ENCODE results near the gene INHBA.

The INHBA gene

DNA sequence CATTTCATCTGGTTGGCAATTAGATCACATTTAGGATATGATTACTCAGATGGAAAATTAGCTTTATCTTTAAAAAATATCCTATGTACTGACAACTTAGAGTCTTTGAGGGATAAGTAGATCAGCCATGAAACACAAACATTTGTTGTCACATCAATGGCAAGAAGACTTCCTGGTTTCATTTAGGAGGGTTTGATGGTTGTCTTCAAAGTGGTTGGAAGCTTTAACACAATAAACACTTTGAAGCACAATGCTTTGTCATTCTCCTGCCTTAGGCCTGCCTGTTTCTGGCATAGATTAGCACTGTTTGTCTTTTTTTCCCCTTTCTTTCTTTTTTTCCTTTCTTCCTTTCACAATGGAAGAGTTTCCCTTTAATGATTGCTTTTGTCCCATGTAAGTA lies 20.5 kb downstream of the INHBA start:
- Histone ChIP-seq H3K27ac (no peak overlapping the region), H3K4me3 (ENCODE audit: low read depth, low read length) (no peak overlapping the region), H3K27me3 (ENCODE audit: insufficient read depth, low read depth, severe bottlenecking) (peaks cover 40% of the 10 kb centered on the region), H3K36me3 (no peaks in the 10 kb centered on the region), H3K9me3 (ENCODE audit: severe bottlenecking) (no peaks in the 10 kb centered on the region)
- no peak for DNase-seq
- TF ChIP-seq, protein P1, sequence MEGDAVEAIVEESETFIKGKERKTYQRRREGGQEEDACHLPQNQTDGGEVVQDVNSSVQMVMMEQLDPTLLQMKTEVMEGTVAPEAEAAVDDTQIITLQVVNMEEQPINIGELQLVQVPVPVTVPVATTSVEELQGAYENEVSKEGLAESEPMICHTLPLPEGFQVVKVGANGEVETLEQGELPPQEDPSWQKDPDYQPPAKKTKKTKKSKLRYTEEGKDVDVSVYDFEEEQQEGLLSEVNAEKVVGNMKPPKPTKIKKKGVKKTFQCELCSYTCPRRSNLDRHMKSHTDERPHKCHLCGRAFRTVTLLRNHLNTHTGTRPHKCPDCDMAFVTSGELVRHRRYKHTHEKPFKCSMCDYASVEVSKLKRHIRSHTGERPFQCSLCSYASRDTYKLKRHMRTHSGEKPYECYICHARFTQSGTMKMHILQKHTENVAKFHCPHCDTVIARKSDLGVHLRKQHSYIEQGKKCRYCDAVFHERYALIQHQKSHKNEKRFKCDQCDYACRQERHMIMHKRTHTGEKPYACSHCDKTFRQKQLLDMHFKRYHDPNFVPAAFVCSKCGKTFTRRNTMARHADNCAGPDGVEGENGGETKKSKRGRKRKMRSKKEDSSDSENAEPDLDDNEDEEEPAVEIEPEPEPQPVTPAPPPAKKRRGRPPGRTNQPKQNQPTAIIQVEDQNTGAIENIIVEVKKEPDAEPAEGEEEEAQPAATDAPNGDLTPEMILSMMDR (IDR thresholded peaks at IDR 0.05; ENCODE audit: low read depth, low read length), result no peak

DNA sequence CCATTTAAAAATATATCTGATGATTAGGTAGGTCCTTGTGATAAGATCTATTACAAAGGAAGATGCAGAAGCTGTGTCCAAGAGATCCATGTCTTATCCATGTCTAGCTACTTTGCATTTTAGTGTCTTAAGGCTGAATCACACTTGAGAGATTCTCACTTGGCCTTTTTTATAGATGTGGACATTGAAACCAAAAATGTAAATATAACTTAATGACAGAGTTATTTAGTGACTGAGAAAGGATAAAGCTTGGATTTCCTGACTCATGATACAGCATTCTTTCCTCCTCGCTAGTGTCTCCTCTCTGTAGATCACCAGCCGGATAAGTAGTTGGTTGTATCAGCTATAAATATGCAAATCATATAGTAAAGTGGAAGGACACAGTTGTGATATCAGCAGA lies 23.3 kb downstream of the INHBA start:
- Histone ChIP-seq H3K36me3 (no peaks in the 10 kb centered on the region), H3K27me3 (ENCODE audit: insufficient read depth, low read depth, severe bottlenecking) (peaks cover 52% of the 10 kb centered on the region), H3K27ac (no peak overlapping the region), H3K9me3 (ENCODE audit: severe bottlenecking) (no peaks in the 10 kb centered on the region), H3K4me3 (ENCODE audit: low read depth, low read length) (no peak overlapping the region)
- TF ChIP-seq, protein P1 (IDR thresholded peaks at IDR 0.05; ENCODE audit: low read depth, low read length), result no peak
- DNase-seq, result no peak

DNA sequence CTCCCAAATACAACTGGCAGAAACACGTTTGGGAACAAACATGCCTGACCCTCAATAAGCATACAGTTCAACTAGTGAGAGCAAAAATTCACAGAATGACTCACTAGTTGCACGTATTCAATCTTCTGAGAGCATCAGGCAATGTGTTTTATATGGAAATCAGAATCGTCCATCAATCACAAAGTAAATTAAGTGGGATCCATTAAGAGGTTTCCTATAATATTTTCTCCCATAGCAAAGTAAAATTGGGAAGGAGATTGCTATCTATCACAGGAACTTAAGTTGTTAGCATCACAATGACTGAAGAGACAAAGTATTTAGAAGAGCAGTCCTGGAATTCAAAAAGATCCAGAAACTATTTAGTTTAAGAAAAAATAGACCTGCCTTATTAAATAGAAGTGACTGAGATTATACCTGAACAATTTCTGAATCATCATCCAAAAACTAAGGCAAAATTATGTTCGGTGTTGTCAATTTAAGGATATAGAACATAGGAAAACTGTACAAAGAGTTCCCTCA lies 28.3 kb downstream of the INHBA start:
- peaks cover 46% of the 10 kb centered on the region for H3K27me3 ChIP-seq (ENCODE audit: insufficient read depth, low read depth, severe bottlenecking)
- no peak for DNase-seq
- TF ChIP-seq, protein P1 (IDR thresholded peaks at IDR 0.05; ENCODE audit: low read depth, low read length), result no peak
- H3K27ac ChIP-seq, result no peak overlapping the region
- H3K36me3 ChIP-seq, result no peaks in the 10 kb centered on the region
- H3K4me3 ChIP-seq (ENCODE audit: low read depth, low read length), result no peak overlapping the region
- H3K9me3 ChIP-seq (ENCODE audit: severe bottlenecking), result no peaks in the 10 kb centered on the region

DNA sequence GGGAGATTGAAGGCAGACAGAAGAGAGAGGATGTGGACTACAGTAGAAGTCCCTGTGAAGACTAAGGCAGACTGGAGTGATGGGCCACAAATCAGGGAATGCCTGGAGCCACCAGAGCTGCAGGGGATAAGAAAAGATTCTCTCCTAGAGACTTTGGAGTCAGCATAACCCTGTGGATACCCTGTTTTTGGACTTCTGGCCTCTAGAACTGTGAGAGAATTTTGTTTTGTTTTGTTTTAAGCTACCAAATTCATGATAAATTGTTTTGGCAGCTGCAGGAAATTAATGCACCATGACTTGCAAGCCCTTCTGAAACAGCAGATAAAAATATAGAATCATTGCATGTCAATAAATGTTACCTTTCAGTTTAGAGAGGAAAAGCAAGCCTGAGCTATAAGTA lies 41.3 kb downstream of the INHBA start:
- TF ChIP-seq, protein P1 (IDR thresholded peaks at IDR 0.05; ENCODE audit: low read depth, low read length), result no peak
- no peak overlapping the region for H3K4me3 ChIP-seq (ENCODE audit: low read depth, low read length)
- no peak for DNase-seq
- H3K27me3 ChIP-seq (ENCODE audit: insufficient read depth, low read depth, severe bottlenecking), result peaks cover 58% of the 10 kb centered on the region
- no peaks in the 10 kb centered on the region for H3K9me3 ChIP-seq (ENCODE audit: severe bottlenecking)
- no peak overlapping the region for H3K27ac ChIP-seq
- no peaks in the 10 kb centered on the region for H3K36me3 ChIP-seq

DNA sequence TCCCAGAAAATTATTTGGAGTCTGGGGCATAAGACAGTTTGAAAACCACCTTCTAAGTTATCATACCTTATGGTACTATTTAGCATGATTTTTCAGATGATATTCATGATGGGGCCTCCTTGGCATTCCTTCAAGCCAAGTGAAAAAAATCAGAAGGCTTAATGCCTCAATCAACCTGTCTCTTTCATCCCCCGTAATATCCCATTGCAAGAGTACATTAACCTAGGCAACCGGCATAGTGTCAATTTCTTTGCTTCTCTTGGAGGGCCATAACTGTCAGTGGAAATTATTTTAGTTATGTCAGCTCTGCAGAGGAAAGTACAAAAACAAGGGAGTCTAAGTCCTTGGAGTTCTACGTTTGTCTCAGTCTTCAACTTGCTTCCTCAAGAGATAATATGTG lies 43.4 kb downstream of the INHBA start:
- peaks cover 61% of the 10 kb centered on the region for H3K27me3 ChIP-seq (ENCODE audit: insufficient read depth, low read depth, severe bottlenecking)
- H3K36me3 ChIP-seq, result no peaks in the 10 kb centered on the region
- no peak overlapping the region for H3K4me3 ChIP-seq (ENCODE audit: low read depth, low read length)
- TF ChIP-seq, protein P1 (IDR thresholded peaks at IDR 0.05; ENCODE audit: low read depth, low read length), result no peak
- no peaks in the 10 kb centered on the region for H3K9me3 ChIP-seq (ENCODE audit: severe bottlenecking)
- H3K27ac ChIP-seq, result no peak overlapping the region
- no peak for DNase-seq

DNA sequence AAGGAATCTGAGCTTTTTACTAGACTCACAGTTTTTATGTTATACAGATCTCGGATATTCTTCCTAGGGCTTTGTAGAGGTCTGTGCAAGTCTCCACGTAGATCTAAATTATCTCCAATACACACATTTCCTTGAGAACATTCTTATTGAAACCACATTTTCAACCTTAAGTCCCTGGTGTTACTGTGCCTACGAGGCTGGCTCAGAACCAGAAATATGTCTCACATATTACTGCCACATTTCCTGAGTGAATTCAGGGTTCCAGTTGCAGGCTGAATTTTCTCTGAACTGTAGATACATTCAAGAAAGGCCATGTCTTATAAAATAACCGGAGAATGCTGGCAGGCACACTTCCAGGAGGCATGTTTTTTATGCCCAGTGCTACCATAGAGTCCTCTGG lies 46.5 kb downstream of the INHBA start:
- no peak for DNase-seq
- Histone ChIP-seq H3K9me3 (ENCODE audit: severe bottlenecking) (no peaks in the 10 kb centered on the region), H3K27ac (no peak overlapping the region), H3K4me3 (ENCODE audit: low read depth, low read length) (no peak overlapping the region), H3K36me3 (no peaks in the 10 kb centered on the region), H3K27me3 (ENCODE audit: insufficient read depth, low read depth, severe bottlenecking) (peaks cover 50% of the 10 kb centered on the region)
- TF ChIP-seq, protein P1 (IDR thresholded peaks at IDR 0.05; ENCODE audit: low read depth, low read length), result no peak

Data from WERI-Rb-1 (cell line).